Measurements from ENCODE around the gene STXBP1. TPM values are rescaled to one million over a fixed set of nuclear protein-coding genes. Genes with fewer than 3 reads are reported as not detected.

Gene STXBP1
- total and polyA plus RNA-seq, 2 of the 13 experiments (the other 11 are each of a cell fraction or from before 2014, with no cell fraction given), result 2.9 TPM

GRCh38 chr9:127578627-127578951, 33.5 kb upstream of the STXBP1 start:
- peak overlapping the region; percentile 92 for H3K4me2 ChIP-seq (ENCODE audit: low read depth, low read length)
- no peaks in the 10 kb centered on the region for H3K79me2 ChIP-seq (ENCODE audit: insufficient read depth, low read length)
- H3K4me1 ChIP-seq (ENCODE audit: insufficient read depth, low read length), result peaks cover 73% of the 10 kb centered on the region
- intact Hi-C loops (cut with micrococcal nuclease; ENCODE audit: unreplicated experiment), result loop anchor here (2.0 kb wide), 1 partner anchor 74 kb away; no protein-coding TSS in a partner anchor
- BruUV-seq (replicated peaks), result no TSS peak
- H4K20me1 ChIP-seq (ENCODE audit: insufficient read depth, low read length), result no peaks in the 10 kb centered on the region
- H3K9me3 ChIP-seq (ENCODE audit: low read length), result no peaks in the 10 kb centered on the region
- no peaks in the 10 kb centered on the region for H3K36me3 ChIP-seq (replicated peaks in 1 of 2; ENCODE audit: control insufficient read depth in 1 of 2, insufficient read depth in 2 of 2, low read length in 2 of 2)
- peak overlapping the region; percentile 6 to 79 (median 56); a peak in 4 of 6 replicates for H3K4me3 ChIP-seq (replicated peaks in 1 of 3; ENCODE audit: insufficient read depth in 1 of 3, low read depth in 2 of 3, low read length in 3 of 3)
- H2AFZ ChIP-seq (ENCODE audit: low read length), result no peak overlapping the region
- DNase-seq (ENCODE audit: low spot score) (no peak), ATAC-seq (no peak), FAIRE-seq (no peak)
- WGBS (ENCODE audit: low lambda C conversion rate), result 39% methylated on average over 5 of the region's 5 CpGs
- TF ChIP-seq MAZ (IDR thresholded peaks at IDR 0.05; ENCODE audit: borderline replicate concordance, low read depth, low read length) (no peak), MAZ (CRISPR knock-in tag; IDR thresholded peaks at IDR 0.05; ENCODE audit: low read depth) (no peak), DNMT3B (CRISPR knock-in tag; conservative IDR thresholded peaks at IDR 0.05) (no peak), ELF4 (CRISPR knock-in tag; IDR thresholded peaks at IDR 0.05; ENCODE audit: borderline replicate concordance) (no peak), ZNF124 (CRISPR knock-in tag; IDR thresholded peaks at IDR 0.05) (no peak), HMG20A (CRISPR knock-in tag; IDR thresholded peaks at IDR 0.05; ENCODE audit: borderline replicate concordance) (no peak), HNF1A (IDR thresholded peaks at IDR 0.05; ENCODE audit: low read depth) (no peak), HNF1A (CRISPR knock-in tag; IDR thresholded peaks at IDR 0.05; ENCODE audit: borderline replicate concordance) (no peak), ZMYM2 (CRISPR knock-in tag; IDR thresholded peaks at IDR 0.05) (0 out of 2 replicates have a peak, but pooled peaks have one; percentile 30), ZBTB3 (CRISPR knock-in tag; IDR thresholded peaks at IDR 0.05; ENCODE audit: borderline replicate concordance, low read depth) (0 out of 2 replicates have a peak, but pooled peaks have one; percentile 32), KAT2B (IDR thresholded peaks at IDR 0.05; ENCODE audit: borderline replicate concordance, low read depth, low read length) (no peak)
- TF ChIP-seq, protein P1, sequence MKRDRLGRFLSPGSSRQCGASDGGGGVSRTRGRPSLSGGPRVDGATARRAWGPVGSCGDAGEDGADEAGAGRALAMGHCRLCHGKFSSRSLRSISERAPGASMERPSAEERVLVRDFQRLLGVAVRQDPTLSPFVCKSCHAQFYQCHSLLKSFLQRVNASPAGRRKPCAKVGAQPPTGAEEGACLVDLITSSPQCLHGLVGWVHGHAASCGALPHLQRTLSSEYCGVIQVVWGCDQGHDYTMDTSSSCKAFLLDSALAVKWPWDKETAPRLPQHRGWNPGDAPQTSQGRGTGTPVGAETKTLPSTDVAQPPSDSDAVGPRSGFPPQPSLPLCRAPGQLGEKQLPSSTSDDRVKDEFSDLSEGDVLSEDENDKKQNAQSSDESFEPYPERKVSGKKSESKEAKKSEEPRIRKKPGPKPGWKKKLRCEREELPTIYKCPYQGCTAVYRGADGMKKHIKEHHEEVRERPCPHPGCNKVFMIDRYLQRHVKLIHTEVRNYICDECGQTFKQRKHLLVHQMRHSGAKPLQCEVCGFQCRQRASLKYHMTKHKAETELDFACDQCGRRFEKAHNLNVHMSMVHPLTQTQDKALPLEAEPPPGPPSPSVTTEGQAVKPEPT (CRISPR knock-in tag; IDR thresholded peaks at IDR 0.05; ENCODE audit: low read depth), result 0 out of 2 replicates have a peak, but pooled peaks have one; percentile 30
- TF ChIP-seq, protein P2, sequence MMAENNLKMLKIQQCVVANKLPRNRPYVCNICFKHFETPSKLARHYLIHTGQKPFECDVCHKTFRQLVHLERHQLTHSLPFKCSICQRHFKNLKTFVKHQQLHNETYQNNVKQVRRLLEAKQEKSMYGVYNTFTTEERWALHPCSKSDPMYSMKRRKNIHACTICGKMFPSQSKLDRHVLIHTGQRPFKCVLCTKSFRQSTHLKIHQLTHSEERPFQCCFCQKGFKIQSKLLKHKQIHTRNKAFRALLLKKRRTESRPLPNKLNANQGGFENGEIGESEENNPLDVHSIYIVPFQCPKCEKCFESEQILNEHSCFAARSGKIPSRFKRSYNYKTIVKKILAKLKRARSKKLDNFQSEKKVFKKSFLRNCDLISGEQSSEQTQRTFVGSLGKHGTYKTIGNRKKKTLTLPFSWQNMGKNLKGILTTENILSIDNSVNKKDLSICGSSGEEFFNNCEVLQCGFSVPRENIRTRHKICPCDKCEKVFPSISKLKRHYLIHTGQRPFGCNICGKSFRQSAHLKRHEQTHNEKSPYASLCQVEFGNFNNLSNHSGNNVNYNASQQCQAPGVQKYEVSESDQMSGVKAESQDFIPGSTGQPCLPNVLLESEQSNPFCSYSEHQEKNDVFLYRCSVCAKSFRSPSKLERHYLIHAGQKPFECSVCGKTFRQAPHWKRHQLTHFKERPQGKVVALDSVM (CRISPR knock-in tag; IDR thresholded peaks at IDR 0.05), result peak; percentile 91; the same call in 1 of the 2 replicates
- no peaks in the 10 kb centered on the region for H3K27me3 ChIP-seq (ENCODE audit: control insufficient read depth in 1 of 2, insufficient read depth in 2 of 2, low read length in 2 of 2)
- peak overlapping the region; percentile 62 for H3K27ac ChIP-seq (ENCODE audit: extremely low read length, insufficient read depth, low read length)
- ChIA-PET POLR2A (interaction anchor here (0.9 to 2.5 kb wide), 13 partner anchors 9 to 319 kb away, joined by 3 to 23 read pairs (median 6); partner anchors contain the start of genes LRSAM1, RPL12 and SLC2A8), CTCF (ENCODE audit: low intra/inter-chr PET ratio, low total read pairs) (interaction anchor here (1.1 kb wide), 2 partner anchors 73 to 75 kb away, joined by 3 to 4 read pairs; no protein-coding TSS in a partner anchor)
- in situ Hi-C loops (cut with HindIII; ENCODE audit: extremely low pct_ligation_motif_present, low pct_unique_long_range_greater_than_20kb), result no loop called here
- 0 out of 2 replicates have a peak overlapping the region, but pooled peaks have one; percentile 31 for H3K9ac ChIP-seq (ENCODE audit: insufficient read depth, low read depth, low read length)

Data from HepG2 (cell line).